HG03354 (cell line): ENCODE results near the gene LRP1B.

ENCODE experiments used
- ATAC-seq: cut with Tn5 transposase; IDR thresholded peaks from one replicate; pipeline ENCODE4 v1.9.1; 2021; ENCODE audit warnings: mild to moderate bottlenecking; ENCODE audit not compliant: unreplicated experiment, poor library complexity, severe bottlenecking

LRP1B gene

DNA sequence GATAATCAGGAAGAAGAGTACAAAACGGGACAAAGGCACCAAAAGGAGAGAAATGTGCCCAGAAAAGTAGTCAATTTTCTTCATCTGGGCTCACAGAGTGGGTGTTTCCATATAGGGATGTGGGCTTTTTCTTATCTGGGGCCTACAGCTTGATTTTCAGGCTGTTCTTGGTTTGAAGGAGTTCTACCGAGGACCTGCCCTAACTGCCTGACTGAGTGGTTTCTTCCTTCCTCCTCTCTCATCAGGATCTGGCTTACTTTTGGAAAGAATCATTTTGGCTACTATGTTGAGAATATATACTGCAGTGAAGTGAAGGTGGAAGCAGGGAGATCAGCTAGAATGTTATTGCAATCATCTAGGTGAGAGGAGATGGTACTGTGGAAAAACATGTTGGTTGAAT is 316.7 kb downstream of the LRP1B start:
- ATAC-seq, result no peak

- no peak for ATAC-seq
Measured at GRCh38 chr2:141810148-141810547, 320.7 kb downstream of the LRP1B start.

DNA sequence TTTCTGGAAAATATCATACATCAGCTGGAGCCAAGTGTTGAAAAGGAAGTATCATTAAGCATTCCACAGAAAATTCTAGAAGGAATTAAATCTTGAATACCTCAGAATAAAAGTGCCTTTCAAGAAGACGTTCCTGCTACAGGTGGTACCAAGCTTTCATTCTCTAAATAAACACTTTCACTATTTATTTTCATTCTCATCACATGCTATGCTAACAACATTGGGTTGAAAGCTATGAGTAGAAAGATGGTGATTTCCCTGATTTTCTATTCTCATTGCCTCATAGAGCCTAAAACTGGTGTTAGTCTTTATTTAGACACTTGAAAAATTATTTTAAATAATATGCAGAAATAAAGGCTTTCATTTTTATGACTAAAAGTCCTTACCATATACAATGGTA is 324.7 kb downstream of the LRP1B start:
- no peak for ATAC-seq

DNA sequence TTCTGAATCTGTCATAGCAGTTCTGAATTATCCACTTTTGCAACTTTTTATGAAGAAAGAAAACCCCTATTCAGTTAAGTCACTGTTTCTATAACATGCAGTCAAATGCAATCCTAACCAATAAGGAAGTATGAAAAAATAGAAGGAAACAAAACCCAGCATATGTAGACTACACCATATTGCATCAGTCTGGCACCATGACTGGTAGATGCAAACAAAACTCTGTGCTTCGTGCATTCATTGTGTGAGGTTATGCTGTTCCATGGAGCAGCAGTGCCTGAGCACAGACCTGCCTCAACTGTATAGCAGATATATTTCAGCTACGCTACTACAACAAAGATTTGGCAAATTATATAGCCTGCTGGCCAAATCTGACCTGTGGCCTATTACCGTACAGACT is 325.5 kb downstream of the LRP1B start:
- ATAC-seq, result no peak

GRCh38 chr2:141796449-141796848 is 334.4 kb downstream of the LRP1B start:
- no peak for ATAC-seq

DNA sequence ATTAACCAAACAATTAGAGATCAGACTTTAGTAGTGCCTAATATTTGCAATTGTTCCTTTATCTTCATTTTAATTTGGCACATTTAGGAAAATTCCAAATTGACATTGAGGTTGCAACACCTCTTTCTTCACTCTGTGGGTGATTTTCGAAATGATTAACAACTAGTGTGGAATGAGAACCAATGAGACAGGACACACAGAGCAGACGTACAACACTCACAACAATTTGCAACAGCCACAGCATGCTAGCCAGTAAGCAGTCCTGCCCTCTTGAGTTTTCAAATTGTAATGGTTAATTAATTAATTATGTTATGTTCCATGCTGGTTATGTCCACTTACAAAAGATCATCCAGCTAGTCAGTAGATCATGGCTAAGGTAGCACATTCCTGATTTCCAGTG is 339.3 kb downstream of the LRP1B start:
- ATAC-seq, result no peak

- no peak for ATAC-seq
Measured at GRCh38 chr2:141782574-141782973, 348.2 kb downstream of the LRP1B start.

GRCh38 chr2:141778315-141778835 is 352.4 kb downstream of the LRP1B start:
- no peak for ATAC-seq

GRCh38 chr2:141770530-141770929 is 360.3 kb downstream of the LRP1B start:
- ATAC-seq, result no peak

DNA sequence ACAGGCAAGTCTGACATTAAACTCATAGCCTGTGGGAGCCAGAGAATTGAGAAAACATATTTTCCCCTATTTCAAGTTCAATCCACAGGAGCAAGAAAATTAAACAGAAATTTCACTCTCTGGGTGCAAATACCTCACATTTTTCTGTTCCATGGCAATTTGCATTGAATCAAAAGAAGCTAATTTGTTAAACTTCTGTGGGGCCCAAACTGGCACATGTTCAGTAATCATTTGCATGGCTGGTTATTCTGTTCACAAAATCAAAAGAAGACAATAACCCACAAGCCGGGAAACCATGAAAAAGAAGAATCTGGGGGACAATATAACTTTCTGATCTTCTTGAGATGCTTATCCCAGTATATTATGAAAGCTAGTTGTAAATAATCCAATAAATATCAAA is 363.1 kb downstream of the LRP1B start:
- ATAC-seq, result no peak

DNA sequence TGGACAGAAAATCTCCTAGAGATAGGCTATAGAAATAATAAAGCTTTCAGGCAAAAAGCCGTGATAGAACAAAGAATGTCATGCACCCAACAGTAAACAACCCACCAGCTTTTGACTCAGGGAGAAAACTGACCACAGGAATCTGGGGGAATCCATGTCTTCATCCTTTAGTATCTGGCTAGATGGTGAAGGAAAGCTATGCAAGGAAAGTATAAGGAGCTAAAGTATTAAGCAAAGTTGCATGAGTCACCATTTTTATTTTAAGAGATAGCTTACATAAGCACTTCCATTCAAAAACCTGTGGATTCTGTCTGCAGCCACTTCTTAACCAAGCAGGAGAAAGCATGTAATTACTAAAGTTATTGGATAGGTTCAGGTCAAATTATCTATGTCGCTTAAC is 363.8 kb downstream of the LRP1B start:
- no peak for ATAC-seq

DNA sequence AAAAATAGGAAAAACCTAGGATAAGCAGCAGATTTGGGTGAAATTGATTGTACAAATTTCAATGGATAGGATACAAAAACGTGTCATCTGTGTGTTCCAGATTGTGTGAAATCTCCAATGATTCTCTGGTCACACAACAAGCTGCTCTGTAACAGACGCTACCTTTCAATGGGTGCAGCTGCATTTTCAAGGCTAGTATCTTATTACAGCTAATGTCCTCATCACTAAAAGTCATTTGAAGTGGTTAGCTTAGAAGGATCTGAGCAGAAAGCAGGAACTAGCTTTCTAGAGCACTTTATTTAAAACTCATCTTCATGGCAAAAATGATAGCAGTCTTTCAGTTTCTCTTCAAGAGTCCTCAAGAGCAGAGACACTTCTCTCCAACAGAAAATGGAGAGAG is 364.6 kb downstream of the LRP1B start:
- no peak for ATAC-seq

DNA sequence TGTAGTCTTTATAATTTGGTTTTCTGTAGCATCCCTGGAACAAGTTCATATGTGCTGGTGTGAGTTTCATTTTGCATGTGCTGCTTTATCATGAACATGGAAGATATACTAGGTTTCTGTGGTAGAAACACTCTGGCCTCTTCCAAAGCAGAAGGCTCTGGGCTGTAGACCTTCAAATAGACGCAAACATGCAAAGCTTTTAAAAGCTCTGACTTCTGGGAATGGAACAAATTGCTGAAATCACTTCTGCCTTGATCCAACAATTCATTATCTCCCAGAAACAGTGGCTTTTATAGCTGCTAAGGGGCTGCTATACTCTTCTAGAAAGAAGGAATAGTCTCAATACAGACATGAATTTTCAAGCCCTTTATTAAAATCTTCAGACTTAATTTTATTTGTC is 382.2 kb downstream of the LRP1B start:
- ATAC-seq, result no peak

DNA sequence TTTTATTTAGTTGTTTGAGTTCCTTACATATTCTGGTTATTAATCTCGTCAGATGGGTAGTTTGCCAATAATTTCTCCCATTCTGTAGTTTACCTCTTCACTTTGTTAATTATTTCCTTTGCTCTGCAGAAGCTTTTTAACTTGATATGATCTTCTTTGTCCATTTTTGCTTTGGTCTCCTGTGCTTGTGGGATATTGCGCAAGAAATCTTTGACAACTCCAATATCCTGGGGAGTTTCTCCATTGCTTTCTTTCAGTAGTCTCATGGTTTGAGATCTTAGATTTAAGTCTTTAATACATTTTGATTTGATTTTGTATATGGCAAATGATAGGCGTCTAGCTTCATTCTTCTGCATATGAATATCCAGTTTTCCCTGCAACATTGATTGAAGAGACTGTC is 389.2 kb downstream of the LRP1B start:
- no peak for ATAC-seq

DNA sequence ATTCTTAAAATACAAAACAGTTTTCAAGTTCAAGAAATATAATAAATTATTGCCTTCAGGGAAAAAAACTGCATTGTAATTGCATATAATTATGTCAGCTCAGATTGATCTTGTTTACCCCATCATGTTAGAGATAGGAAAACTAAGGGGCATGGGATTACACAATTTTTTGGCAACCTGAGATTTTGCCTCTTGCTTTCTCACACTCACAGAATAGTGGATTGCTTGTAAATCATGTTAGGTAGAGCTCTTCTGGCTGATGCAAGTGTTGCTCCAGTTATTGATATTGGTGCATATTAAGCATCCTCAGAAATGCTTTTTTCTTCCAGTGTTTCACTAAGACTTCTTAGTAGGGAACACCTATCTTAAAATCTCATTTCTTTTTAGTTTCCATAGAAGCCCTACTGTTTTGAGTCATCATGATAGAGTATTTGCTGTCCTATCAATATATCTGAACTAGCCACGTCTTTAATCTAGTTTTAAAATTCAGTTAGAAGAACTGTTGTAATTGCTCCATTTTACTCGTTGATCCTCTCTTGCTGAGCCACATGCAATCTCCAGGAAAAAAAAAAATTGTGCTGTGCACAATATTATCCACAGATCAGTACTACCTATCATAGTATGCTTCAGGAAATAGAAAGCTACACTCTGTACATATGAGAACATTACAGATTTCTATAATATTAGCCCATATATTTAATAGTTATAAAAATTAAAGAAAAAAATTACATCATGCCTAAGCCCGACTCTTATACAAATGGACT is 393.1 kb downstream of the LRP1B start:
- ATAC-seq, result no peak

DNA sequence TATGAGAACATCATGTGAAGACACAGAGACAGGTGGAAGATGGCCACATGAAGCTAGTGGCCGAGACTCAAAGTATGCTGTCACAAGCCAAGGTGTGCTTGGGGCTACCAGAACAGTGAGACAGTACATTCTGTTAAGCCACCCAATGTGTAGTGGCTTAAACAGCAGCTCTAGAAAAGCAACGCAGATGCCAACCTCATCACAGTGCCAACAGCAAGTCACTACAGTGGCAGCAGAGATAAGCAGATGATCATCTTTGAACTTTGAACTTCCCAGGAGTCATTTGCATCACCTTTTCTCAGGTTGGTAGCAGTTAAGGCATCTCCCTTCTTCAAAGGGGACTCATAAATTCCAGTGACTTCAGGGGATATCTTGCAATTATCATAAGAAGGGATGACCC is 394.4 kb downstream of the LRP1B start:
- no peak for ATAC-seq

DNA sequence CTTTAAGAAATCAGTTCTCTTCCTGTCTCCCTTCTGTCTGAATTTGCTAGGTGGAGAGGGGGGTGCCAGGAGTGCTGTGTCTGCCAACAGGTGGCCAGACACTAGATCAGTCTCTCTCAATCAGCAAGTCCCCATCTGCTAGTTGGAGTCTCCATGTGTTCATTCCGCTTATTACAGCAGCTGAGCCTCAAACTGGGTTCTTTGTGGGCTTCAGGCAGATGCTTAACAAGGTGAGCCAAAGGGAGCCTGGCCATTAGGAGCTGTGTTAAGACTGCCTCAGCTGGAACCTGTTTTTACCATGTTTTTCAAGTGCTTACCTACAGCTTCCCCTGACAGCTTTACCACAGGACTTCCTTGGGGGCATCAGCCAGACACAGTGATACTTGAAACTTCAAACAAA is 401.9 kb downstream of the LRP1B start:
- ATAC-seq, result no peak

DNA sequence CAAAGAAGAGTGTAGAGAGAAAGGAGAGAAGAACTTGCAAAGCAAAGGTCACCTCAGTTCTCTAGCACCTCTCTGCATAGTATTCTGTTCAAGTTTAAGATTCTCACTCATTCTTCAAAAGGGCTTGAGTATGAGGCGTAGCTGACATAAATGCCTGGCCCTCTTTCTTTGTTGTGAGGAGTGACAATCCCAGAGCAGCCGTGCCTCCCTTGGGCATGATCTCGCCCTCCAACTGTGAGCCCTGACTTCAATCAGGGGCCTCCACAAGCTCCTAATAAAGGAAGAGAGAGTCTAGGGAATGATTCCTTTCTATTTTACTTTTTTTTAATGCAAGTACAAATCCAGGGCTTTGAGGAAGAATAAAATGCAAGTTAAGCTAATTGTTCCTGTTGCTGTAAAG is 402.7 kb downstream of the LRP1B start:
- no peak for ATAC-seq

DNA sequence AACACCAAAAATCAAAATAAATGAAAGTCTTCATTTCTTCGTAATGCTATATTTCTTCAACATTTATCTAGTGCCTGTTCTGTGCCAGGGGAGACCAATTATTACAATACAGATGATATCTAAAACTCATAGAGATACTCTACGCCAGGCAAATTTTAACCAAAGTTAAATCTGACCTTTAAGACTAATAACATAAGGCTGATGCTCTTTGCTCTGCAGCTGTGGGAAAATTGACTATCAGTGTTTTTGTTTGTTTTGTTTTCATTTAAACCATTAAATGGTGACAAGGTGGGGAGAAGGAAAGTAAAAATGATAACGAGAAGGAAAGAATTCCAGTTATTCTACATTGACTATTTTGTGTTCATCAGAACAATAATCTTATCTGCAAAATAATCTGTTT is 406.4 kb downstream of the LRP1B start:
- no peak for ATAC-seq

DNA sequence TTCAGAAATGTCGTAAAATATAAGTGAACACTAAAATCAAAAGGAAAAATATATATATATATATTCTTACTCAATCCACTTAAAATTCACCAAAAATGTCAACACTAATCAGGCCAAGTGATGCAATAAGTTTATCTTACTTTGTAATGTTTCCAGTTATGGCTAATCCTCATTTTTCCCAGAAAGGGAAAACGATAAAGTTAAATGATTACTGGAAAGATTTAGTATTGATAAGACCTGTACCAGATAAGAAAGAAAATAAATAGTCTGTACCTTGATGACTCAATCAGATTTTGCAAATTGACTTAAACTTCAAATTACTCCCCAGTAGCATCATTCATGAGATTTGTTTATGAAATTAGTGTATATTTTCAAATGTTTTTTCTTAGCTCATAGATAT is 407.0 kb downstream of the LRP1B start:
- ATAC-seq, result no peak

GRCh38 chr2:141720476-141720875 is 410.3 kb downstream of the LRP1B start:
- ATAC-seq, result no peak

DNA sequence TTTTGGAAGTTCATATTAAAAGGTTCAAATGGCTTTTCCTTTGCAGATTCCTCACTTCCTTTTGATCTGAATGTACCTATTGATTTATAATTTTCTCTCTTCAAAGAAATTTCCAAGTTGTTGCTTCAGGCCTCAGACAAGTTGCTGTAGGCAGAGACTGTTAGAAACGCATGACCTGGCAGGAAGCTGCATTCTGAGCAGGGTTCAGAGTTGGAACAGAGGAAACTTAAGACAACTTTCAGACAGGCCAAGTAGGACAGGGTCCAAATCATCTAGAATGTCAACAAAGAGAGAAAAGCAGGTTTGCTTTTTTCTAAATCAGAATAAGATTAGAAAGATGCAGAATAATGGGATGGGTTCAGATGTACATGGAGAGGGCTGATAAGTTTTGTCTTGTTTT is 416.3 kb downstream of the LRP1B start:
- no peak for ATAC-seq
